Ovary (tissue), 9 donors: Measurements from ENCODE around the gene CFAP92. TPM values are rescaled to one million over a fixed set of nuclear protein-coding genes. Genes with fewer than 3 reads are reported as not detected.

Experiments
- DNase-seq, 5 donors: peaks; one replicate each; pipeline ENCODE4 v3.0.0-alpha.2; 2019 to 2020
- H3K27ac ChIP-seq, 2 donors: fragments of 200-600 bp; one replicate each; pipeline versions ENCODE4 v1.5.1 to v1.8.0; 2019 to 2022
- H3K27me3 ChIP-seq: fragments of 200-600 bp; one replicate; pipeline ENCODE4 v1.8.0; 2022
- H3K36me3 ChIP-seq: fragments of 200-600 bp; sonication (generic); one replicate; pipeline ENCODE4 v1.5.1; 2019
- H3K4me1 ChIP-seq: one replicate; pipeline ENCODE4 v1.8.1; 2013; ENCODE audit warnings: mild to moderate bottlenecking, moderate library complexity; ENCODE audit not compliant: insufficient read depth
- H3K4me3 ChIP-seq: fragments of 200-600 bp; sonication (generic); one replicate; pipeline ENCODE4 v1.5.1; 2017
- H3K9me3 ChIP-seq, 2 donors: fragments of 200-600 bp in 1 of 2; sonication (generic) in 1 of 2; one replicate each; pipeline versions ENCODE4 v1.5.1 to v1.8.1; 2013 to 2019; ENCODE audit warnings: mild to moderate bottlenecking in 1 of 2, moderate library complexity in 1 of 2
- EP300 ChIP-seq: sonication (generic); formaldehyde crosslinking; IDR thresholded peaks from one replicate; pipeline ENCODE4 v1.6.1; 2017; ENCODE audit warnings: antibody characterized with exemption
- POLR2A ChIP-seq: fragments of 450-650 bp; IDR thresholded peaks from one replicate; pipeline ENCODE4 v1.6.1; 2017; ENCODE audit warnings: antibody characterized with exemption, mild to moderate bottlenecking, moderate library complexity
- WGBS, 3 donors: extraction: QIAGEN DNeasy Blood & Tissue Kit in 1 of 3; methylation state at CpG; one replicate each; pipeline versions ENCODE4 v1.1.5 to v1.1.7; 2013 to 2017; 5-methylcytosine and 5-hydroxymethylcytosine counted together
- intact Hi-C, 4 donors: fragments of 100-400 bp; cut with DNase I; formaldehyde crosslinking; loops; one replicate each; pipeline versions ENCODE4 v1.11.0 to v1.15.1; 2022 to 2023
- polyA plus RNA-seq, 2 donors: library from polyadenylated mRNA; stranded (reverse); fragments of 200-250 nt in 1 of 2; fragments of 350-450 nt in 1 of 2; fragmentation: Illumina TruSeq in 1 of 2; extraction: RNeasy Lipid Tissue Mini Kit (QIAGEN cat#74804) in 1 of 2; gene quantifications; one replicate each; pipeline ENCODE4 v1.2.3, GENCODE V29; 2013 to 2014
- total RNA-seq, 7 donors: library from RNA; depleted of rRNA in 2 of 7; stranded (reverse); fragments of >200 nt in 2 of 7; fragmentation: NEBNext Ultra II Directional in 3 of 7; extraction: Animal tissue kit (Norgen Biotek cat#: 25700) in 3 of 7; gene quantifications; one replicate each; pipeline versions ENCODE4 v1.1.0 to v1.2.4, GENCODE V29; 2016 to 2023
- TF ChIP-seq, protein P1 (sequence below), 3 donors: fragments of 450-650 bp in 2 of 3; fragments of 200-600 bp in 1 of 3; IDR thresholded peaks; one replicate each; pipeline versions ENCODE4 v1.5.1 to v1.8.0; 2016 to 2022; ENCODE audit warnings: antibody characterized with exemption in 3 of 3, mild to moderate bottlenecking in 1 of 3
- donor health status: DM: no; HTN: no; CAD: no; lungs with moderate emphysema.
- donor health status: DM: no; HTN: no; CAD: no.
- donor health status: Bipolar disorder and iron deficiency.
- donor health status: DM: yes; HTN: yes; CAD: no.
- donor health status: DM: no; HTN: no; CAD: no.
- donor health status: DM: yes; HTN: yes; CAD: no.

CFAP92 gene
- total and polyA plus RNA-seq, 9 donors, result 0.89 to 3.8 (median 1.5) TPM

DNA sequence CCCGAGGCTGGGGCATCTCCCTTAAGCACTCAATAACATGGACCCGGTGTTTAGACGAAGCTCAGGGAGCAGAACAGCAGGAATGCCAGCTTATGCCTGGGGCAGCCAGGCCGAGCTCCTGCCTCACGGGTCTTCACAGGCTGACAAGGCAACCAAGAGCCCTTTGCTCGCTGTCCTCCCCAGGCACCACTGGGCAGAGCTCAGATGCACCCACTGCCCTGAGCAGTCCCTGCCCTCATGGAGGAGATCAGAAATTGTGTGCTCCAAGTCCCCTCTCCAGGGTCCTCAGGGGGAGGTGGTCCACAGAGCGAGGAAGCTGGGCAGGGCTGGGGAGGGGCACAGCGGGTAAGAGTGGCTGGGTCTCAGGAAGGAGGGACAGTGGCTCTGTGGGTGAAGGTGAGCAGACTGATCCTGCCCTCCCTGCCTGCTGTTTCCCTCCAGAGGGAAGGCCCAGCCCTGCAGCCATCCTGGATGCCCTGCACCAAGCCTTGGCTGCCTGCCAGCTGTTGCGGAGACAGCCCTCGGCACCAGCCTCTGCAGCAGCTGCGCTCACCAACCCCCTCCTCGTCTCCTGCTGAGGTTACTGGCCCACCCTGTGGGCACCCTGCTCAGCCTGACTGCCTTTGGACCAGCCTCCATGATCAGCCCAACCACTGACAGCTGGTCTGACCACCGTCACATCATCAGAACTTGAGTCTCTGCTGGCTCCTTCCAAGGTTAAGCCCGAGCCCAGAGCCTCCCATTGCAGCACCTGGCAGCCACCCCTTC lies 45.6 kb upstream of the CFAP92 start:
- H3K27me3 ChIP-seq, result no peaks in the 10 kb centered on the region
- intact Hi-C loops, result no loop called here
- WGBS, 3 donors, result 71 to 77% (median 76%) methylated on average over 14 of the region's 14 CpGs
- no peaks in the 10 kb centered on the region for H3K9me3 ChIP-seq
- TF ChIP-seq, protein P1, sequence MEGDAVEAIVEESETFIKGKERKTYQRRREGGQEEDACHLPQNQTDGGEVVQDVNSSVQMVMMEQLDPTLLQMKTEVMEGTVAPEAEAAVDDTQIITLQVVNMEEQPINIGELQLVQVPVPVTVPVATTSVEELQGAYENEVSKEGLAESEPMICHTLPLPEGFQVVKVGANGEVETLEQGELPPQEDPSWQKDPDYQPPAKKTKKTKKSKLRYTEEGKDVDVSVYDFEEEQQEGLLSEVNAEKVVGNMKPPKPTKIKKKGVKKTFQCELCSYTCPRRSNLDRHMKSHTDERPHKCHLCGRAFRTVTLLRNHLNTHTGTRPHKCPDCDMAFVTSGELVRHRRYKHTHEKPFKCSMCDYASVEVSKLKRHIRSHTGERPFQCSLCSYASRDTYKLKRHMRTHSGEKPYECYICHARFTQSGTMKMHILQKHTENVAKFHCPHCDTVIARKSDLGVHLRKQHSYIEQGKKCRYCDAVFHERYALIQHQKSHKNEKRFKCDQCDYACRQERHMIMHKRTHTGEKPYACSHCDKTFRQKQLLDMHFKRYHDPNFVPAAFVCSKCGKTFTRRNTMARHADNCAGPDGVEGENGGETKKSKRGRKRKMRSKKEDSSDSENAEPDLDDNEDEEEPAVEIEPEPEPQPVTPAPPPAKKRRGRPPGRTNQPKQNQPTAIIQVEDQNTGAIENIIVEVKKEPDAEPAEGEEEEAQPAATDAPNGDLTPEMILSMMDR (IDR thresholded peaks at IDR 0.05), result no peak
- no peak overlapping the region for H3K27ac ChIP-seq
- peak in 2 of 5 donors; percentile 40 to 44 for DNase-seq
- H3K36me3 ChIP-seq, result no peaks in the 10 kb centered on the region
- no peaks in the 10 kb centered on the region for H3K4me1 ChIP-seq
- no peak overlapping the region for H3K4me3 ChIP-seq

GRCh38 chr3:129038121-129038855 lies 44.4 kb upstream of the CFAP92 start:
- no peaks in the 10 kb centered on the region for H3K4me1 ChIP-seq
- no peaks in the 10 kb centered on the region for H3K27me3 ChIP-seq
- DNase-seq, result peak in 2 of 5 donors; percentile 7 to 25
- no peak for TF ChIP-seq EP300
- no peak overlapping the region for H3K4me3 ChIP-seq
- no peaks in the 10 kb centered on the region for H3K9me3 ChIP-seq
- 80 to 91% (median 88%) methylated on average over 10 of the region's 10 CpGs for WGBS, 3 donors
- H3K36me3 ChIP-seq, result no peaks in the 10 kb centered on the region
- intact Hi-C loops, result no loop called here
- no peak overlapping the region for H3K27ac ChIP-seq

GRCh38 chr3:129037093-129037419 lies 43.2 kb upstream of the CFAP92 start:
- 4 to 100% (median 32%) methylated on average over 2 of the region's 2 CpGs for WGBS, 3 donors
- H3K4me1 ChIP-seq, result no peaks in the 10 kb centered on the region
- no peak overlapping the region for H3K4me3 ChIP-seq
- H3K9me3 ChIP-seq, result no peaks in the 10 kb centered on the region
- no peaks in the 10 kb centered on the region for H3K27me3 ChIP-seq
- TF ChIP-seq POLR2A (no peak), EP300 (no peak)
- TF ChIP-seq, protein P1 (IDR thresholded peaks at IDR 0.05), result no peak
- peak in 1 of 5 donors; percentile 9 for DNase-seq
- no peak overlapping the region for H3K27ac ChIP-seq
- intact Hi-C loops, result no loop called here
- H3K36me3 ChIP-seq, result no peaks in the 10 kb centered on the region

- WGBS, 3 donors, result 78 to 79% (median 78%) methylated on average over 10 of the region's 10 CpGs
- Histone ChIP-seq H3K4me3 (no peak overlapping the region), H3K4me1 (no peaks in the 10 kb centered on the region), H3K36me3 (no peaks in the 10 kb centered on the region), H3K27me3 (no peaks in the 10 kb centered on the region), H3K9me3 (no peaks in the 10 kb centered on the region), H3K27ac (no peak overlapping the region)
- intact Hi-C loops, result no loop called here
- TF ChIP-seq EP300 (no peak), POLR2A (no peak)
- TF ChIP-seq, protein P1 (IDR thresholded peaks at IDR 0.05), result no peak
- DNase-seq, result peak in 2 of 5 donors; percentile 4 to 6
Observed at GRCh38 chr3:129036222-129037092, 42.6 kb upstream of the CFAP92 start.
